Measurements from ENCODE around the gene EDC4. TPM values are rescaled to one million over a fixed set of nuclear protein-coding genes. Genes with fewer than 3 reads are reported as not detected.

Gene EDC4
- total RNA-seq, 1 donor, result 47.4 TPM

DNA sequence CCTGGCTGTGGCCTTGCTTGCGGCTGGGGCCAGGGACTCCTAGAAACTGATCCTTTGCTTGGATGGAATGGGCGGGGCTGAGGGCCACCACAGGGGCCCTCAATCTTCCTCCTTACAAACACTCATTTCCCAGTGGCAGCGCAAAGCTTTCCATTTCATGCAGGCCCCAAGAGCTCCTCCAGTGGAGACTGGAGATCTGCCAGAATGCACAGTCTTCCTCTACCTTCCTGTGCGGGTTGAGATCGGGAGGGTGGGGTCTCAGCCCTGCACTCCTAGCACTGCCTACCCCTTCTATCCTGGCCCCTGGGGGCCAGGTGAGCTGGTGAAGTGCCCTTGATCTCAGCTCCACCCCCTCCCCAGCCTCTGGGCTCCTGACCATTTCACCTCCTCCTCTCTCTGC, 13.5 kb downstream of the EDC4 start:
- TF ChIP-seq, protein P1, sequence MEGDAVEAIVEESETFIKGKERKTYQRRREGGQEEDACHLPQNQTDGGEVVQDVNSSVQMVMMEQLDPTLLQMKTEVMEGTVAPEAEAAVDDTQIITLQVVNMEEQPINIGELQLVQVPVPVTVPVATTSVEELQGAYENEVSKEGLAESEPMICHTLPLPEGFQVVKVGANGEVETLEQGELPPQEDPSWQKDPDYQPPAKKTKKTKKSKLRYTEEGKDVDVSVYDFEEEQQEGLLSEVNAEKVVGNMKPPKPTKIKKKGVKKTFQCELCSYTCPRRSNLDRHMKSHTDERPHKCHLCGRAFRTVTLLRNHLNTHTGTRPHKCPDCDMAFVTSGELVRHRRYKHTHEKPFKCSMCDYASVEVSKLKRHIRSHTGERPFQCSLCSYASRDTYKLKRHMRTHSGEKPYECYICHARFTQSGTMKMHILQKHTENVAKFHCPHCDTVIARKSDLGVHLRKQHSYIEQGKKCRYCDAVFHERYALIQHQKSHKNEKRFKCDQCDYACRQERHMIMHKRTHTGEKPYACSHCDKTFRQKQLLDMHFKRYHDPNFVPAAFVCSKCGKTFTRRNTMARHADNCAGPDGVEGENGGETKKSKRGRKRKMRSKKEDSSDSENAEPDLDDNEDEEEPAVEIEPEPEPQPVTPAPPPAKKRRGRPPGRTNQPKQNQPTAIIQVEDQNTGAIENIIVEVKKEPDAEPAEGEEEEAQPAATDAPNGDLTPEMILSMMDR (IDR thresholded peaks at IDR 0.05; ENCODE audit: insufficient read depth, low read length), result no peak
- DNase-seq (ENCODE audit: low read depth), result no peak
- H3K4me3 ChIP-seq (ENCODE audit: low read depth, low read length), result no peak overlapping the region

DNA sequence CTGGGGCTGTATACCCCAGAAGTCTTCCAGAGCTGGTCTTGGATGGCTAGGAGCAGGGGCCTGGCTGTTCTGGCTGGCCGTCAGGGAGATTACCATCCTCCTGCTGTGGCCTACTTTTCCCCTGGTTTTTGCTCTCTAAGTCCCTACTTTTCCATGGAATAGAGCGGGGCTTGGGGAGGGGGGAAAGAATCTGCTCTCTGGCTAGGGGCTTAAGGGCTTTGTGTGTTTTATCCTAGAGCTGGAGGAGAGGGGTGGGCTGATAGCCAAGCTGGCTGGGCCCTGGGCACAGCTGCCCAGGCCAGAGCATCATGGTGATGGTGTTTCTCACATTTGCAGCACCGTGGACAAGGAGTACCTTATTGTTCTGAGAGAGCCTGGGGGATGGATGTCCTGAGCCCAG, 15.5 kb downstream of the EDC4 start:
- TF ChIP-seq, protein P1 (IDR thresholded peaks at IDR 0.05; ENCODE audit: insufficient read depth, low read length), result no peak
- H3K4me3 ChIP-seq (ENCODE audit: low read depth, low read length), result no peak overlapping the region
- no peak for DNase-seq (ENCODE audit: low read depth)

DNA sequence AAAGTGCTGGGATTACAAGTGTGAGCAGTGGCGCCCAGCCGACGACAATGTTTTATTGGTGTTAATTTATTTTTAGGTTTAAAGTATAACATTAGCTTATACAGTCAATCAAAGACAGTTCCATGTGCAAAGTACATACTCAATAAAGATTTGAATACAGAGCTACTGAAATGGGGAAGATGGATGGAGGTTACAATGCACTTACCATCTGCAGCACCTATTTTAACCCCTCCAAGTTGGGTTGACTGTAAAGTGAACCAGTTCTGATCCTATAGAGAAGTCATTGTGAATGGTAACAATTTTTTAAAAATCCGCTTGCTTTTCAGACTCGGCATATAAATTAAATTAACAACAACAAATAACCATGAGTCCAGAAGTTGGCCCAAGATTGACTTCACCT, 19.5 kb downstream of the EDC4 start:
- TF ChIP-seq, protein P1 (IDR thresholded peaks at IDR 0.05; ENCODE audit: insufficient read depth, low read length), result no peak
- peak overlapping the region; percentile 63 for H3K4me3 ChIP-seq (ENCODE audit: low read depth, low read length)
- DNase-seq (ENCODE audit: low read depth), result no peak

DNA sequence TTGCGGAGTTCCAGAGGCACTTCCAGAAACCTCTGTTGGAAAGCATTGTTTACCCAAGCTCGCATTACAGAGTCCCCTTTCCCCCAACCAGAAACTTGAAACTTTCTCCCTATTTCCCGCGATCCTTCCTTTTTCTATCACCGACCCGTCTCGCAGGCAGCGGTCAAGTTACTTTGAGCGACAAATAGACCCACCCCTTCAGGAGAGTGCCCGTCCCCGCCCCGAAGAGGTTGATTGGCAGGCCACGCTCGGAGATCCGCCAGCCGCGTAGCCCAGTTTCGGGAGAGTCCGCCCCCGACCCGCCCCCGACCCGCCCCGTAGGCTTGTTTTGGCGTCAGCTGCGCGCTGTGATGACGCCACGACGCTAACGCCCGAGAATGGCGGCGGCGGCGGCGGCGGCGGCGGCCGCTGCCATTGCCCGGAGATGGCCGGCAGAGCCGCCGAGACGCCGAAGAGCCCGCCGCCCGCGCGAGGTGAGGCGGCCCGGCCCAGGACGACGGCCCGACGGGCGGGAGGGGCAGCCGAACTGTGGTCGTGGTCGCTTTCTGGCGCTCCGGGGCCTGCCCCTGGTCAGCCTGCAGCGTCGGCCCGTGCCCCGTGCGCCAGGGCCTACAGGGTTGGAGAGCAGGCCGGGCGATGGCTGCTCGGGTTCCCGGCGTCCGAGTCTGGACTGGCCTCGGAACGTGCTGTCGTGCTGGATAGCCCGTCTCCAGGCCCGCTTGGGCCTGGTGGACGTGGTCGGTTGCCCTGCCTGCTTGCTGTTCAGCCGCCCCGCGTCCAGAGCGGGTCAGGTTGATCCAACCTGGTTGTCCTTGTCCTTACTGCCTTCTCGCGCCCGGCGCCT, 20.3 kb downstream of the EDC4 start, which contains the start of gene PSKH1:
Gene PSKH1 (plus strand): TSS at position 356 of the 844 bp plus-strand sequence. CDS start 15,496 bp downstream, outside the sequence.
- TF ChIP-seq, protein P1 (IDR thresholded peaks at IDR 0.05; ENCODE audit: insufficient read depth, low read length), result no peak
- DNase-seq (ENCODE audit: low read depth), result peak; percentile 91
- H3K4me3 ChIP-seq (ENCODE audit: low read depth, low read length), result peak within 1 kb of the TSS; percentile 92

DNA sequence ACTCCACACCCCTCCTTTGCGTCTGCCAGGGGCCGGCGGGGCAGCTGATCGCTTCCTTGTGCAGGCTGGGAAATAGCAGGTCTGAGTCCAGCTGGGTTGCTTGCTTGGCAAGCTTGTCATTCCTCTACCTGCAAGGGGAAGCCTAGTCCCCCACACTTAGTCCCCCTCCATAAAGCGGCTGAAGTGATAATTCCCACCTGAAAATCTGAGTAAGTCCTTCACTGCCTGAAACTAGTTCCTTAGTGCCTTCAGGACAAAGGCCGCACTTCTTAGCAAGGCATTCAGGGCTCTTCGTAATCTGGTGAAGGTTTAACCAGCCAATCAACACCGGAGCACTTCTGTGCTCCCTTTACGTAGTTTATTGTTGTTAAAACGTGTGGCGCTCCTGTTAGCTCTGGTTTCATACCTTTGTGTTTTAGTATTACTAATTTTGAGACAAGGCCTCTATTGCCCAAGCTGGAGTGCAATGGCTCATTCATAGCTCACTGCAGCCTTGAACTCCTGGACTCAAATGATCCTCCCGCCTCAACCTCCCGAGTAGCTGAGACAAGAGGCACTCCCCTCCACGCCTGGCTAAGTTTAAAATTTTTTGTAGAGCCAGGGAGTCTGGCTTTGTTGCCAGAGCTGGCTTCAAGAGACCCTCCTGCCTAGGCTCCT, 21.0 kb downstream of the EDC4 start:
- TF ChIP-seq, protein P1 (IDR thresholded peaks at IDR 0.05; ENCODE audit: insufficient read depth, low read length), result no peak
- peak; percentile 27 for DNase-seq (ENCODE audit: low read depth)
- peak overlapping the region; percentile 92 for H3K4me3 ChIP-seq (ENCODE audit: low read depth, low read length)

DNA sequence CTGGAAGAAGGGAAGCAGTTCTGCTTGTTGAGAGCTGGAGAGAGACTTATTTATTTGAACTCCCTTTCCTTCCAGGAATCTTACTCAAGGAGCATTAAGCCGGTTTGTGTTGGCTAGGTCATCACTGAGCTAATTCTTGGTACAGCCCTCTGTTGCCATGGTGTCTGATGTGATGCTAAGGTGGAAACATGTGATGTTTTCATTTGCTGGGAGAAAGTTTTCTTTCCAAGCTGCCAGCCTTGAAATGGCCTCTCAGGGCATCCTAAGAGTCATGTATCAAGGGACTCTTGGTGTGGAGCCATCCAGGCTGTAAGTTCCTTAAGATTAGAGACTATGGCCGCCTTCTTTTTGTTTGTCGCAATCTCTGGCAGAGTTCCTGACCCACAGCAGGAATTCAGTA, 24.4 kb downstream of the EDC4 start:
- TF ChIP-seq, protein P1 (IDR thresholded peaks at IDR 0.05; ENCODE audit: insufficient read depth, low read length), result no peak
- H3K4me3 ChIP-seq (ENCODE audit: low read depth, low read length), result no peak overlapping the region
- DNase-seq (ENCODE audit: low read depth), result peak; percentile 82
